ENCODE data around the gene PNN.
"Not testable (repeated sequence)": the region's sequence is repeated elsewhere in the genome, so short reads cannot be mapped to it uniquely, and the experiment has no call there.

PNN gene

DNA sequence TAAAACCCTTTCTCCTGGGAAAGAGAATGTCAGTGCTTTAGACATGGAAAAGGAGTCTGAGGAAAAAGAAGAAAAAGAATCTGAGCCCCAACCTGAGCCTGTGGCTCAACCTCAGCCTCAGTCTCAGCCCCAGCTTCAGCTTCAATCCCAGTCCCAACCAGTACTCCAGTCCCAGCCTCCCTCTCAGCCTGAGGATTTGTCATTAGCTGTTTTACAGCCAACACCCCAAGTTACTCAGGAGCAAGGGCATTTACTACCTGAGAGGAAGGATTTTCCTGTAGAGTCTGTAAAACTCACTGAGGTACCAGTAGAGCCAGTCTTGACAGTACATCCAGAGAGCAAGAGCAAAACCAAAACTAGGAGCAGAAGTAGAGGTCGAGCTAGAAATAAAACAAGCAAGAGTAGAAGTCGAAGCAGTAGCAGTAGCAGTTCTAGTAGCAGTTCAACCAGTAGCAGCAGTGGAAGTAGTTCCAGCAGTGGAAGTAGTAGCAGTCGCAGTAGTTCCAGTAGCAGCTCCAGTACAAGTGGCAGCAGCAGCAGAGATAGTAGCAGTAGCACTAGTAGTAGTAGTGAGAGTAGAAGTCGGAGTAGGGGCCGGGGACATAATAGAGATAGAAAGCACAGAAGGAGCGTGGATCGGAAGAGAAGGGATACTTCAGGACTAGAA is 6.1 kb downstream of the PNN start:
- no peak for DNase-seq (ENCODE audit: low spot score)

DNA sequence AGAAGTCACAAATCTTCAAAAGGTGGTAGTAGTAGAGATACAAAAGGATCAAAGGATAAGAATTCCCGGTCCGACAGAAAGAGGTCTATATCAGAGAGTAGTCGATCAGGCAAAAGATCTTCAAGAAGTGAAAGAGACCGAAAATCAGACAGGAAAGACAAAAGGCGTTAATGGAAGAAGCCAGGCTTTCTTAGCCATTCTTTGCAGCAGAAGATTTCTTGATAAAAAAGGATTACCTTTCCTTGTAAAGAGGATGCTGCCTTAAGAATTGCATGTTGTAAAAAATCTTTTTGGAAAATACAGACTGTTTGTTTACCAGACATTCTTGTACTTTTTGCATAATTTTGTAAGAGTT is 6.6 kb downstream of the PNN start:
- DNase-seq (ENCODE audit: low spot score): no peak

DNA sequence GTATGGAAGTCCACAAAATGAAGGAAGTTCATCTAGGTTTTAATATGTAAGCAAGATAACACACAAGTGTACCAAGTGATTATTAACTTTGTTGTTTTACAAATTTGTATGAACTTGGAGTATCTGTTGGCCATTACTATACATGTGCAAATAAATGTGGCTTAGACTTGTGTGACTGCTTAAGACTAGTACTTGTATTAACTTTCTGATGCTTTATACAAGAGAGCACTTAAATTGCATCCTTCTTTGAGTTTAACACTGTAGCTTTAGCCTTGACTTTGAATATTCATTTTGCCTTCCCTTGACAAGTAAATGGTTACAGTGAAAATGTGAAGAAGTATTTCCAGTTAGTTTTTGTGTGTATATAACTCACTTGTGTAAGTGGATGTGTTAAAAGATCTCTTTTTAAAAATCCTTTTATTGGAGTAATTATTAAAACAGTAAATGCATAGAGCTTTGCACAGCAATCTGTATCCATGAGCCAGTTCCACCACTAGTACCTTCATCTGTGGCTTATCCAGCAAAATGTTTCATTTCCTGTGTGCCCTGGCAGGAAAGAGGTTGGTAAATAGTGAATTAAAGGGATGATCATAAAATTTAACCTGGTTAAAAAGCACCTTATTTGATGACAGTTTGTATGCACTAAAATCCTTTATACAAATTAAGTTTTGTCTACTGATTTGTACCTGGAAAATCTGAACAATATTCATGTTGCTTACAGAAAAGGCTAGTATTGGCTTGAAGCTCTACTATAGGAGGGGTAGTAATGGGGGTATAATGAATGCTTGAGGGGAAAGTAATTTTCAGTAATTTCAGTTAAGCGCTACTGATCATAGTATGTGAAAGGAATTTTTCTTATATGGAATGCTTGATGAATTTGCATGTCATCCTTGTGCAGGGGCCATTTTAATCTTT is 8.0 kb downstream of the PNN start:
- DNase-seq (ENCODE audit: low spot score): no peak

DNA sequence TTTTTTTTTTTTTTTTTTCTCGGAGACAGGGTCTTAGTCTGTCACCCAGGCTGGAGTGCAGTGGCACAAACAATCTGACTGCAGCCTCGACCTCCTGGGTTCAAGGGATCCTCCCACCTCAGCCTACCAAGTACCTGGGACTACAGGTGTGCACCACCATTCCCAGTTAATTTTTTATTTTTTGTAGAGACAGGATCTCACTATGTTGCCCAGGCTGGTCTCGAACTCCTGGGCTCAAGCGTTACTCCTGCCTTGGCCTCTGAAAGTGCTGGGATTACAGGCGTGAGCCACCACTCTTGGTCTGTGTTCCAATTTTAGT is 8.6 kb downstream of the PNN start:
- DNase-seq (ENCODE audit: low spot score): not testable (repeated sequence)

DNA sequence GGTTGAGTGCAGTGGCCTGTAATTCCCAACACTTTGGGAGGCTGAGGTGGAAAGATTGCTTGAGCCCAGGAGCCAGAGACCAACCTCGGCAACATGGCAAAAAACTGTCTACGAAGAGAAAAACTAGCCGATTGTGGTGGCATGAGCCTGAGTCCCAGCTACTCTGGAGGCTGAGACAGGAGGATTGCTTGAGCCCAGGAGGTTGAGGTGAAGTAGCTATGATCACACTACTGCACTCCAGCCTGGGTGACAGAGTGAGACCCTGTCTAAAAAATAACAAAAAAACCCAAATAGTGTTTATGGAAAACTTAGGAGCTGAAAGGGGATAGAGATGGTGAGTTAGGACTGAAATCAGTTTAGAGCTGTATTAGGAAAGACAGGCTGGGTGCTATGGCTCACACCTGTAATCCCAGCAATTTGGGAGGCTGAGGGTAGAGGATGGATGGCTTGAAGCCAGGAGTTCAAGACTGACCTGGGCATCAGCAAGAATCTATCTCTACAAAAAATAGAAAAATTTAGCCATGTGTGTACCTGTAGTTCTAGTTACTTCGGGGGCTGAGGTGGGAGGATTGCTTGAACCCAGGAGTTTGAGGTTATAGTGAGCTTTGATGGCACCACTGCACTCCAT is 9.7 kb downstream of the PNN start:
- DNase-seq (ENCODE audit: low spot score): no peak

DNA sequence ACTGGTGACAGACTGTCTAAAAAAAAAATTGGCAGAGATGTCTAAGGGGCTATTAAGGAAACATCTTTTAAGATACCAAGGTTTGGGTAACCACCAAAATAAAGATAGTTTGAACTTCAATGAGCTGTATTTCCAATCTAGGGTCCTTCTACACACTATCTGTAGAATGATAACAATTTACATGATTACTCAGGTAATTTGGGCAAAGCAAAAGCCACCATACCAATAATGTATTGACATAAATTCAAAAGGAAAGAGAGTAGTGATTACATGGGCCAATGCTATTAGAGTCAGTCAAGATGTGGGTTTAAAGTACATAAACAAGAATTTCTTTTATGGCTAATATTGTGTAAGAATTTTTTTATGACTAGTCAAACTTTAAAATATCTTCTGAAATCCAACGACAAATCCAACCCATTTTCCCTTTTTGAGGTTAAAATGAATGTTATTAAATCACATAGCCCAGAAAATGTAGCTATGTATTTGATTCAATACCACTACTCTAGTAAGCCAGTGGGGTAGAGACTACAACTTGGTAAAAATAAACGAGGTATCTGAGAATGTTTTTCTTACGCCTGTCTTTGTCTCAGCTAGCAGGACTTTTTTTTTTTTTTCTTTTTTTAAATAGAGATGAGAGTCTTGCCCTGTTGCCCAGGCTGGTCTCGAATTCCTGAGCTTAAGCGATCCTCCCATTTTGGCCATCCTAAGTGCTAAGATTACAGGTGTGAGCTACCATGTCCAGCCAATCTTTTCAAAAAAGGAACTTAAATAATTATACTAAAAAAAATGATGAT is 10.4 kb downstream of the PNN start:
- no peak for DNase-seq (ENCODE audit: low spot score)

DNA sequence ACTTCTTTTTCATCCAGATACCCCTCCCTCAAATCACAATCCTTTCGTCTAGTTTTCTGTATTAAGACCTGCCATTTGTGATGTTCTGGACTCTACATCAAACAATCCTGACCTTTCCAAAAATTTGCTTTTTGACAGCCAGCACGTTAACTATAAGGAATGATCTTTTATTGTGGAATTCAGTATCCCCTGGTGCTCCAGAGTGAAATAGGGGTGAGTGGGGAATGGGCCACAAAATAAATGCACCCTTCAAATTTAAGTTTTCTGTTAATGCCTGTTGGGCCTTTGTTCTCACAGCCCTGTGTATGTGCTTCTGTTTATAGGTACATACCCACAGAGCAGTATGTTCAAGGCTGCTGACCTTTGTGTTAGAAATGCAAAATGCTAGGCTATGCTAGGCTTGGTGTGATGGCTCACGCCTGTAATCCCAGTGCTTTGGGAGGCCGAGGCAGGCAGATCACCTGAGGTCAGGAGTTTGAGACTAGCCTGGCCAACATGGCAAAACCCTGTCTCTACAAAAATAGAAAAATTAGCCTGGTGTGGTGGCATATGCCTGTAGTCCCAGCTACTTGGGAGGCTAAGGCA is 12.0 kb downstream of the PNN start:
- DNase-seq (ENCODE audit: low spot score): no peak

DNA sequence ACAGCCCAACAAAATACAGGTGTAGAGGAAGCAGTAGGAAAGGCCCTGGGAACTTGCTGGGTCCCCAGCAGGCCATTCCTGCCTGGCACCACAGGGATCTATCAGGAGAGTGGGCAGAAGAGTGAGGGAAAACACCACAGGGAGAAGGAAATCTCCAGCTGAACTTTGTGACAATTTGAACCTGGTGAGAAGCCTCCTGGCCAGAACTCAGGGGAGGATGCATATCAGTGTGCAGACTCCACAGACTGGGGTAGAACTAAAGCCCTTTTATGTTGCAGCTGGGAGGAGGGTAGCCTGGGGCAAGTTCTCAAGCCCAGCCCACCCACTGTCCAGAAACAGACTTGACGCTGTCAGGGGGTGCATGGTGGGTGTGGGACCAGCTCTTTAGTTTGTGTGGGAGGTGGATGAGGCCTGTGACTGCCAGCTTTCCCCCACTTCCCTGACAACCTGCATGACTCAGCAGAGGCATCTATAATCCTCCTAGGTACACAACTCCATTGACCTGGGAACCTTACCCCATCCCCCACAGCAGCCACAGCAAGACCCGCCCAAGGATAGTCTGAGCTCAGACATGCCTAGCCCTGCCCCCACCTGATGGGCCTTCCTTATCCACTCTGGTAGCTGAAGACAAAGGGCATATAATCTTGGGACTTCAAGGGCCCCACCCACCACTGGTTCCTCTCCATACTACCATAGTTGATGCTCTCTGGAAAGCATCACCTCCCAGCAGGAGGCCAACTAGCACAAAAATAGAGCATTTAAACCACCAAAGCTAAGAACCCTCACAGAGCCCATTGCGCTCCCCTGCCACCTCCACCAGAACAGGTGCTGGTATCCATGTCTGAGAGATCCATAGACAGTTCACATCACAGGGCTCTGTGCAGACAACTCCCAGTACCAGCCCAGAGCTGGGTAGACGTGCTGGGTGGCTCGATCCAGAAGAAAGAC is 28.9 kb downstream of the PNN start:
- no peak for DNase-seq (ENCODE audit: low spot score)

DNA sequence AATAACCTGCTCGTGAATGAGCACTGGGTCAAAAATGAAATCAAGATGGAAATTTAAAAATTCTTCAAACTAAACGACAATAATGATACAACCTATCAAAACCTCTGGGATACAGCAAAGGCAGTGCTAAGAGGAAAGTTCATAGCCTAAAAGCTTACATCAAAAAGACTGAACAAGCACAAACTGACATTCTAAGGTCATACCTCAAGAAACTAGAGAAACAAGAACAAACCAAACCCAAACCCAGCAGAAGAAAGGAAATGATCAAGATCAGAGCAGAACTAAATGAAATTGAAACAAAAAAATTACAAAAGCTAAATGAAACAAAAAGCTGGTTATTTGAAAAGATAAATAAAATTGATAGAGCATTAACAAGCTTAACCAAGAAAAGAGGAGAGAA is 32.4 kb downstream of the PNN start:
- DNase-seq (ENCODE audit: low spot score): not testable (repeated sequence)

DNA sequence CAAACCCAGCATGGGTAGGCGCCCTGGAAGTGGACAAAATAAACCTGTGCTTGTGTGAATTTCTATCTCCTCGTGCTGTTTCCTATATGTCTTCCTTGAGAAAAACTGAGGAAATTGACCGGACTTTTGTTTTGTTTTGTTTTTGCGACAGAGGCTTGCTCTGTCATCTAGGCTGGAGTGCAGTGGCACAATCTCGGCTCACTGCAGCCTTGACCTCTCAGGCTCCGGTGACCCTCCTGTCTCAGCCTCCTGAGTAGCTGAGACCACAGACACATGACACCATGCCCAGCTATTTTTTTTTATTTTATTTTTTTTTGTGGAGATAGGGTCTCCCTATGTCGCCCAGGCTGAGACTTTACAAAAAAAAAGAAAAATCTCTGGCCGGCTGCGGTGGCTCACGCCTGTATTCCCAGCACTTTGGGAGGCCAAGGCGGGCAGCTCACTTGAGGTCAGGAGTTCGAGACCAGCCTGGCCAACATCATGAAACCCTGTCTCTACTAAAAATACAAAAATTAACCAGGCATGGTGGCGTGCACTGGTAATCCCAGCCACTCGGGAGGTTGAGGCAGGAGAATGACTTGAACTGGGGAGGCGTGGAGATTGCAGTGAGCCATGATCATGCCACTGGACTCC is 36.2 kb downstream of the PNN start:
- DNase-seq (ENCODE audit: low spot score): no peak

DNA sequence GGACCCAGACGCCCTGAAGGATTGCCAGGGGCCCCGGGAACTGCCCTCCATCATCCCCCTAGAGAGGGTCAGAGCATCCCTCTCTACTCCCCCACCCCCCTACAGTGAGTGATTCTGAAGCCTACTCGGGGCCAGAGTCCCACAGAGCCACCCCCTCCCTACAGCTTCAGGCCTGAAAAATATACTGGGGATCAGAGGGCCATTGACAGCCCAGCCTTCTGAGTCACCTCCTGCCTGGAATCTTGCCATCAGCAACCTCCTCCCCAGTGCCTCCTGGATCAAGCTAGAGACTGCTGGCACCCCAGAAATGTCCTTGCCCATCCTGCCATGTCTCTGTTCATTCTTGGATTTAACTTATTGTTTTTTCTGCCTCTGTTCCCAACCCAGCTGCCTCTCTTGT is 37.0 kb downstream of the PNN start:
- no peak for DNase-seq (ENCODE audit: low spot score)

DNA sequence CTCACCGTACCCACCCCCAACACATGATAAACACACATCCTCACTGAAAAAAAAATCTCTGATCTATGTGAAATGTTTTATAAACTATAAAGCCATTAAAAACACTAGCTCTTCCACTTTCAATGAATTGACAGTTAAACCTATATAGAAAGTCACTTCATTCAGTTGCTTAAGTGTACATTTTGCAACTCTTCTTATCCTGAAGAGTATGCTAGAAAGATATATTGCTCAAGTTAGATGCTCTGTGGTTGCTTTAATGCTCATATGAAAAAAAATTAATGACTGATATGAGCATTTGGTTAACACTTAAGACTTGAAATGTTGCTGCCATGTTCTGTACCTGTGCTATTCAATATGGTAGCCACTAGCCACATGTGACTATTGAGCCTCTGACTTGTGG is 37.6 kb downstream of the PNN start:
- DNase-seq (ENCODE audit: low spot score): no peak

DNA sequence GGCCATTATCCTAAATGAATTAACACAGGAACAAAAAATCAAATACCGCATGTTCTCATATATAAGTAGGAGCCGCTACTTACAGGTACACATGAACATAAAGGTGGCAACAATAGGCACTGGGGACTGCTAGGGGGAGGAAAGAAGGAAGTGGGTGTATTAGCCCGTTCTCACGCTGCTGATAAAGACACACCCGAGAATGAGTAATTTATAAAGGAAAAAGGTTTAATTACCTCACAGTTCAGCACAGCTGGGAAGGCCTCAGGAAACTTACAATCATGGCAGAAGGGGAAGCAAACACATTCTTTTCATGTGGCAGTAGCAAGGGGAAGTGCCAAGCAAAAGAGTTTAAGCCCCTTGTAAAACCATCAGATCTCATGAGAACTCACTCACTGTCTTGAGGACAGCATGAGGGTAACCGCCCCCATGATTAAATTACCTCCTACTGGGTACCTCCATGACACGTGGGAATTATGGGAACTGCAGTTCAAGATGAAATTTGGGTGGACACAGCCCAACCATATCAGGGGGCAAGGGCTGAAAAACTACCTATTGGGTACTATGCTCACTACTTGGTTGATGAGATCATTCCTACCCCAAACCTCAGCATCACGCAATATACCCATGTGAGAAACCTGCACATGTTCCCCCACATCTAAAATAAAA is 42.3 kb downstream of the PNN start:
- DNase-seq (ENCODE audit: low spot score): no peak

DNA sequence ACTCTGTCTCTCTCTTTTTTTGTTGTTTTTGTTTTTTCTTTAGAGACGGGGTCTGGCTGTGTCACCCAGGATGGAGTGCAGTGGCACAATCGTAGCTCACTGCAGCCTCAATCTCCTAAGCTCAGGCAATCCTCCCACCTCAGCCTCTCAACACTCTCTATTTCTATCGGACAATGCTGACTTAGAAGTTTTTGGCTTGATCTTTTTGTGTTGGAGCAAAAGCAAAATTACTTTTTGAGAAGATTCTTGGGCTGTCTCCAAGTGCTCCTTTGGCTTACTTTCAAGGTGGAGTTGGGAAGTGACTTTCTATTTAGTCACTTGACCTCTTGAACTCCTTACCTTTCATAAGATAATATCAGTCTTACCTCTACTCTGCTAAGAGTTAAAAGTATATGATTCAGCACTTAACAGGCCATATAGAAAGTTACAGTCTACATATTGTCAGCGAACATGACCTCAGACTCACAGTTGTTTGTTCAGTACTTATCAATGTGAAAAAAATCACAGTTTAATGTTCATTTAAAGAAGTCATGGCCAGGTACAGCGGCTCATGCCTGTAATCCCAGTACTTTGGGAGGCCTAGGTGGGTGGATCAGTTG is 43.2 kb downstream of the PNN start:
- DNase-seq (ENCODE audit: low spot score): no peak

DNA sequence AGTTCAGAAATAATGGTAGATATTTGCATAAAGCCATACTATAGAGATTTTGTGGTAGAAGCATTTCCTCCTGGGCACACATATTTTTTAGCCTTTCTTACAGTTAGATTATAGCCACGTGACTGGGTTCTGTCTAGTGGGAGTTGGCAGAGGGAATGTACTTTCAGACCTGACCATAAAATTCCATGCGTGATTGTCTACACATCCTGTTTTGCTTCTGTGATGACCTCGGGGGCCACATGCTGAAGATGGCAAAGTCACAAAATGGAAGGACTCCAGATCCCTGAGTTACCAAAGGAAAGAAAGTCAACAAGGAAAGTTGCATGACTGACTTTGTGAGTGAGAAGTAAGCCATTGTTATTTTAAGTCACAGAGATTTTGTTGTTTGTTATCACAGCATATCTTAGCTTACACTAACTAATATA is 44.0 kb downstream of the PNN start:
- no peak for DNase-seq (ENCODE audit: low spot score)

DNA sequence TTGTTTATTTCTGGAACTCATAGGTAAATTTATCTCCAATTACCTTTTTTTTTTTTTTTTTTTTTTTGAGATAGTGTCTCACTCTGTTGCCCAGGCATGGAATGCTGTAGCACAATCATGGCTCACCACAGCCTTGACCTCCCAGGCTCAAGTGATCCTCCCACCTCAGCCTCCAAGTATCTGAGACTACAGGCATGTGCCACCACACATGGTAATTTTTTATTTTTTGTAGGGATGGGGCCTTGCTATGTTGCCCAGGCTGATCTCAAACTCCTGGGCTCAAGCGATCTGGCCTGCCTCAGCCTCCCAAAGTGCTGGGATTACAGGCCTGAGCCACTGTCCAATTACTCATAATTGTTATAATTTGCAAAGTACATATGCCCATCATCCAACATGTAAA is 45.4 kb downstream of the PNN start:
- not testable (repeated sequence) for DNase-seq (ENCODE audit: low spot score)

DNA sequence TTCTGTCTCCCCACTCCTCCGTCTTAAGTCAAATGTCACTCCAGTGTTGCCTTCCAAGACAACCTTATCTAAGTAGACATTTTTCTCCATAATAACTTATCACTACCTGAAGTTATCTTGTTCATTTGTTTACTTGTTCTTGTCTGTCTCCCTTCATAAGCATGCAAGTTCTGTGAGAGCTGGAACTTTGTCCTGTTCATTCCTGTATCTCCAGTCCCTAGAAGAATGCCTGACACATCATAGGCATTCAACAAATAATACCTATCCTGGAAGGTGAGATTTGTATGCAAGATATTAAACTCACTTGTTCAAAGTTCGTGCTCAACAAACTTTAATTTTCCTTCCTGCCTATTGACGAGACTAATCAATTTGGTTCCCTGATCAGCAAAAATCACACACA is 53.0 kb downstream of the PNN start:
- DNase-seq (ENCODE audit: low spot score): no peak

DNA sequence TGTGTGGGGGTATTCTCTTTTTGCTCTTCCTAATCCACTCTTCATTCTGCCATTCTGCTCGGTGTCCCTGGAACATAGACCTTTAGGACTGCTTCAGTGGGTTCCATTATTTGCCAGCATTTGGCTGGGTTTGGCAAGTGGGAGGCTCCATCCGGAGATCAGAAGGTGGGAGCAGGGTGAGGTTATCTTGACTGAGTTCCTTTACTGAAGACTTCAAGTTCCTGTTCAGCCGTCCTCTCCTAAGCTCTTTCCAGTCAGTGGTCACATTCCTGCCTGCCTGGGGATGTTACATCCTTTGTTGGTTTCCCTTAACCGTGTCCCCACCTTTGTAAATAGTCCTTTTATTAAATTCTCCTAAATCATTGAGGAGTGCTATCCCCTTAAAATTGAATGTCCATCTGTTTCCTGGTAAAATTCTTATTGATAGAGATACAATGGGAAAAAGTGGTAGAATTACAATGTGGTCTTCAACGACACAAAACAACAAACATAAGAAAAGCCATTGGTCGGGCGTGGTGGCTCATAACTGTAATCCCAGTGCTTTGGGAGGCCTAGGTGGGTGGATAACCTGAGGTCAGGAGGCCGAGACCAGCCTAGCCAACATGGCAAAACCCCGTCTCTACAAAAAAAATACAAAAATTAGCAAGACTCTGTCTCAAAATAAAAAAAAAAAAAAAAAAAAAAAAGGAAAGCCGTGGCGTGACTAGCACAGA is 53.6 kb downstream of the PNN start:
- DNase-seq (ENCODE audit: low spot score): no peak

DNA sequence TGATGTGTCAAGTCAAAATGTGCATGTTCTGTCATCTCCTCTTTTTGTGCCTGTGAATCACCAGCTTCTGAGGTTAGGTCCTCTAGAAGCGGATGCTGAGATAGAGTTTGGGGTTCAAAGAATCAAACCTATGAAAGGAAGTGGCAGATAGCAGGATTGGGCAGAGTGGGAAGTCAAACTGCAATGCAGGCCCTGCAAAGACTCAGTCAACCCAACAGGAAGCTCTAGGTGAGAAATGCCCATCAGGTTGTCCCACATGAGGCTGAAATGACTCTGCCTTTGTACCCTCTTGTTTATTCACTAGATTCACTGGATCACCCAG is 54.1 kb downstream of the PNN start:
- DNase-seq (ENCODE audit: low spot score): no peak

Data from germinal center (tissue), 1 donor.